HEK293 (cell line): Measurements from ENCODE around the gene LRBA.

ENCODE experiments used
- CTCF ChIA-PET: fragments of 350-600 bp; formaldehyde crosslinking; extraction: SDS; loops from one replicate; lab custom pipeline; 2021; ENCODE audit warnings: antibody characterized with exemption; lab: Yijun Ruan, JAX
- POLR2A ChIA-PET: fragments of 300-600 bp; formaldehyde crosslinking; extraction: SDS; loops from one replicate; lab custom pipeline; 2020; ENCODE audit warnings: antibody characterized with exemption, inconsistent platforms; lab: Yijun Ruan, JAX
- H3K27ac ChIP-seq: fragments of 200-500 bp; sonication (Bioruptor generic); 2 replicates; pipeline ENCODE4 v1.5.1; 2014; ENCODE audit warnings: low read depth, low read length, control low read depth, inconsistent platforms; ENCODE audit errors: extremely low read depth
- H3K36me3 ChIP-seq, 2 experiments: fragments of 200-500 bp in 1 of 2; sonication (Bioruptor generic) in 1 of 2; 1 replicate in 1 of 2; 2 replicates in 1 of 2; pipeline ENCODE4 v1.5.1; 2014 to 2017; ENCODE audit warnings: inconsistent platforms in 2 of 2, low read length in 2 of 2; ENCODE audit not compliant: control insufficient read depth in 2 of 2, insufficient read depth in 1 of 2
- H3K4me1 ChIP-seq: fragments of 200-500 bp; sonication (Bioruptor generic); 2 replicates; pipeline ENCODE4 v1.5.1; 2014; ENCODE audit warnings: mild to moderate bottlenecking, low read length, inconsistent platforms; ENCODE audit not compliant: control insufficient read depth, insufficient read depth
- H3K4me3 ChIP-seq: 2 replicates; pipeline ENCODE4 v1.5.1; 2011; ENCODE audit warnings: low read depth, mild to moderate bottlenecking, control low read depth, low read length, moderate library complexity
- H3K9me3 ChIP-seq: fragments of 200-500 bp; sonication (Bioruptor generic); 2 replicates; pipeline ENCODE4 v1.5.1; 2014; ENCODE audit warnings: low read depth, low read length, inconsistent platforms; ENCODE audit not compliant: control insufficient read depth, insufficient read depth
- ATF2 ChIP-seq: fragments of 450-650 bp; formaldehyde crosslinking; IDR thresholded peaks from 2 replicates; pipeline ENCODE4 v1.5.1; 2016; ENCODE audit warnings: missing biosample characterization, missing genetic modification characterization, low read depth
- EGR2 ChIP-seq: fragments of 450-650 bp; formaldehyde crosslinking; IDR thresholded peaks from 2 replicates; pipeline ENCODE4 v1.5.1; 2016; ENCODE audit warnings: low read depth, missing biosample characterization, missing genetic modification characterization
- FEZF1 ChIP-seq: fragments of 450-650 bp; formaldehyde crosslinking; IDR thresholded peaks from 2 replicates; pipeline ENCODE4 v1.5.1; 2016; ENCODE audit warnings: missing biosample characterization, missing genetic modification characterization
- KLF16 ChIP-seq: fragments of 450-650 bp; formaldehyde crosslinking; IDR thresholded peaks from 2 replicates; pipeline ENCODE4 v1.5.1; 2017; ENCODE audit warnings: missing biosample characterization, missing genetic modification characterization
- ZFP69B ChIP-seq: fragments of 450-650 bp; formaldehyde crosslinking; IDR thresholded peaks from 2 replicates; pipeline ENCODE4 v1.5.1; 2016; ENCODE audit warnings: missing biosample characterization, missing genetic modification characterization
- ZNF121 ChIP-seq: fragments of 450-650 bp; formaldehyde crosslinking; IDR thresholded peaks from 2 replicates; pipeline ENCODE4 v1.5.1; 2016; ENCODE audit warnings: missing biosample characterization, missing genetic modification characterization
- ZNF140 ChIP-seq: fragments of 450-650 bp; formaldehyde crosslinking; IDR thresholded peaks from 2 replicates; pipeline ENCODE4 v1.5.1; 2016; ENCODE audit warnings: missing biosample characterization, missing genetic modification characterization
- ZNF19 ChIP-seq: fragments of 450-650 bp; formaldehyde crosslinking; IDR thresholded peaks from 2 replicates; pipeline ENCODE4; 2016; ENCODE audit warnings: missing biosample characterization, missing genetic modification characterization, low read depth
- ZNF221 ChIP-seq: fragments of 450-650 bp; formaldehyde crosslinking; IDR thresholded peaks from 2 replicates; pipeline ENCODE4 v1.5.1; 2017; ENCODE audit warnings: missing biosample characterization, missing genetic modification characterization, borderline replicate concordance
- ZNF26 ChIP-seq: fragments of 450-650 bp; formaldehyde crosslinking; IDR thresholded peaks from 2 replicates; pipeline ENCODE4 v1.5.1; 2016; ENCODE audit warnings: missing biosample characterization, missing genetic modification characterization
- ZNF404 ChIP-seq: fragments of 450-650 bp; formaldehyde crosslinking; IDR thresholded peaks from 2 replicates; pipeline ENCODE4 v1.5.1; 2017; ENCODE audit warnings: missing biosample characterization, missing genetic modification characterization
- ZNF433 ChIP-seq: fragments of 450-650 bp; formaldehyde crosslinking; IDR thresholded peaks from 2 replicates; pipeline ENCODE4 v1.5.1; 2016; ENCODE audit warnings: missing biosample characterization, missing genetic modification characterization, low read depth
- ZNF555 ChIP-seq: fragments of 450-650 bp; formaldehyde crosslinking; conservative IDR thresholded peaks from 2 replicates; pipeline ENCODE4 v1.5.1; 2017; ENCODE audit warnings: missing biosample characterization, mild to moderate bottlenecking, missing genetic modification characterization, inconsistent platforms
- ZNF561 ChIP-seq: fragments of 450-650 bp; IDR thresholded peaks from 2 replicates; pipeline ENCODE4 v1.5.1; 2018; ENCODE audit warnings: missing biosample characterization, missing genetic modification characterization, borderline replicate concordance
- ZNF660 ChIP-seq: fragments of 450-650 bp; IDR thresholded peaks from 2 replicates; pipeline ENCODE4 v1.5.1; 2018; ENCODE audit warnings: missing biosample characterization, mild to moderate bottlenecking, missing genetic modification characterization
- ZNF701 ChIP-seq: fragments of 450-650 bp; formaldehyde crosslinking; IDR thresholded peaks from 2 replicates; pipeline ENCODE4 v1.5.1; 2016; ENCODE audit warnings: missing biosample characterization, missing genetic modification characterization
- ZNF792 ChIP-seq: fragments of 450-650 bp; formaldehyde crosslinking; IDR thresholded peaks from 2 replicates; pipeline ENCODE4 v1.5.1; 2016; ENCODE audit warnings: missing biosample characterization, missing genetic modification characterization
- ZNF843 ChIP-seq: fragments of 450-650 bp; formaldehyde crosslinking; IDR thresholded peaks from 2 replicates; pipeline ENCODE4 v1.5.1; 2016; ENCODE audit warnings: missing biosample characterization, missing genetic modification characterization
- TF ChIP-seq, protein P1 (sequence below): fragments of 450-650 bp; formaldehyde crosslinking; IDR thresholded peaks from 2 replicates; pipeline ENCODE4 v1.5.1; 2017; ENCODE audit warnings: missing biosample characterization, missing genetic modification characterization
- TF ChIP-seq, protein P2 (sequence below): fragments of 450-650 bp; formaldehyde crosslinking; conservative IDR thresholded peaks from 2 replicates; pipeline ENCODE4 v1.5.1; 2016; ENCODE audit warnings: low read depth, missing biosample characterization, missing genetic modification characterization

LRBA gene

DNA sequence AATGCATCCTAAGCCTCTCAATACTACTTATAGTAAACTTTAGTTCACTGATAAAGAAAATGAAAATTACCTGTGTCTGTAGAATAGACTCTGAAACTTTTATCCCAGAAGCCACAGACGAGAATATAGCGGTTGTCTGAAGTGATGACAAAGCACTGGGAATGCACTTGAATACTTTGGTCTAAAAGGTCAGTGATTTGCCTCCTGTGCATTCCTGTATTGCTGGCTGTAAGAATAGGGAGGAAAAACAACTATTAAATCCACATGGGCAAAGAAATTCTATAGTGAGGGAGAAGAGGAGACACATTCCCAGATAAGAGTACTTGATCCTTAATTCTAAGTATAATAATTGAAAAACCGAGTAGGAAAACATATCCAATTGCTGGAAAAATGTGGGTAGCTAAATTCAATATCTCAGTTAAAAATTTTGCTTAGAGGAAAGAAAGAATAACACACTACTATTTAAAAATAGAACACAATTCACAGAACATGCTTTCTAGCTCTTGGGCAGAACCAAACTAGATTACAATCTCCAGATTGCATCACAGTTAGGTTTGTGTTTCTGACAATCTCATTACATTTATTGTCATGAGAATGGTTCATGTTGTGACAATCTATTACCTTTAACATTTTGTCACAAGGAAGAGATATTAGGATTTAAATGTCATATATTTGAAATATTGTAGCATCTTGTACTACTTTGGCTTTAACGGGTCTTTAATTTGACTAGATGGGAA lies 704.8 kb downstream of the LRBA start (continued):
- TF ChIP-seq, protein P1, sequence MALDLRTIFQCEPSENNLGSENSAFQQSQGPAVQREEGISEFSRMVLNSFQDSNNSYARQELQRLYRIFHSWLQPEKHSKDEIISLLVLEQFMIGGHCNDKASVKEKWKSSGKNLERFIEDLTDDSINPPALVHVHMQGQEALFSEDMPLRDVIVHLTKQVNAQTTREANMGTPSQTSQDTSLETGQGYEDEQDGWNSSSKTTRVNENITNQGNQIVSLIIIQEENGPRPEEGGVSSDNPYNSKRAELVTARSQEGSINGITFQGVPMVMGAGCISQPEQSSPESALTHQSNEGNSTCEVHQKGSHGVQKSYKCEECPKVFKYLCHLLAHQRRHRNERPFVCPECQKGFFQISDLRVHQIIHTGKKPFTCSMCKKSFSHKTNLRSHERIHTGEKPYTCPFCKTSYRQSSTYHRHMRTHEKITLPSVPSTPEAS (tag by site-specific recombination) = no peak
- TF ChIP-seq ZNF660 (tag by site-specific recombination) (no peak), ATF2 (no peak), ZNF561 (tag by site-specific recombination) (no peak), ZNF19 (tag by site-specific recombination) (no peak), ZFP69B (tag by site-specific recombination) (no peak), KLF16 (tag by site-specific recombination) (no peak)

GRCh38 chr4:150308824-150309472 lies 706.1 kb downstream of the LRBA start:
- ChIA-PET CTCF (no interaction called here), POLR2A (no interaction called here)
- Histone ChIP-seq H3K27ac (no peak overlapping the region), H3K4me1 (no peaks in the 10 kb centered on the region), H3K36me3 (no peaks in the 10 kb centered on the region), H3K9me3 (no peaks in the 10 kb centered on the region), H3K4me3 (no peak overlapping the region)
- no peak for TF ChIP-seq FEZF1 (tag by site-specific recombination)
- no peak for TF ChIP-seq ZNF26 (tag by site-specific recombination)
- TF ChIP-seq ZNF221 (tag by site-specific recombination) = no peak
- TF ChIP-seq, protein P2, sequence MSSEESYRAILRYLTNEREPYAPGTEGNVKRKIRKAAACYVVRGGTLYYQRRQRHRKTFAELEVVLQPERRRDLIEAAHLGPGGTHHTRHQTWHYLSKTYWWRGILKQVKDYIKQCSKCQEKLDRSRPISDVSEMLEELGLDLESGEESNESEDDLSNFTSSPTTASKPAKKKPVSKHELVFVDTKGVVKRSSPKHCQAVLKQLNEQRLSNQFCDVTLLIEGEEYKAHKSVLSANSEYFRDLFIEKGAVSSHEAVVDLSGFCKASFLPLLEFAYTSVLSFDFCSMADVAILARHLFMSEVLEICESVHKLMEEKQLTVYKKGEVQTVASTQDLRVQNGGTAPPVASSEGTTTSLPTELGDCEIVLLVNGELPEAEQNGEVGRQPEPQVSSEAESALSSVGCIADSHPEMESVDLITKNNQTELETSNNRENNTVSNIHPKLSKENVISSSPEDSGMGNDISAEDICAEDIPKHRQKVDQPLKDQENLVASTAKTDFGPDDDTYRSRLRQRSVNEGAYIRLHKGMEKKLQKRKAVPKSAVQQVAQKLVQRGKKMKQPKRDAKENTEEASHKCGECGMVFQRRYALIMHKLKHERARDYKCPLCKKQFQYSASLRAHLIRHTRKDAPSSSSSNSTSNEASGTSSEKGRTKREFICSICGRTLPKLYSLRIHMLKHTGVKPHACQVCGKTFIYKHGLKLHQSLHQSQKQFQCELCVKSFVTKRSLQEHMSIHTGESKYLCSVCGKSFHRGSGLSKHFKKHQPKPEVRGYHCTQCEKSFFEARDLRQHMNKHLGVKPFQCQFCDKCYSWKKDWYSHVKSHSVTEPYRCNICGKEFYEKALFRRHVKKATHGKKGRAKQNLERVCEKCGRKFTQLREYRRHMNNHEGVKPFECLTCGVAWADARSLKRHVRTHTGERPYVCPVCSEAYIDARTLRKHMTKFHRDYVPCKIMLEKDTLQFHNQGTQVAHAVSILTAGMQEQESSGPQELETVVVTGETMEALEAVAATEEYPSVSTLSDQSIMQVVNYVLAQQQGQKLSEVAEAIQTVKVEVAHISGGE (tag by site-specific recombination) = no peak
- no peak for TF ChIP-seq ZNF701 (tag by site-specific recombination)
- TF ChIP-seq ZNF555 (tag by site-specific recombination) = no peak
- TF ChIP-seq EGR2 (tag by site-specific recombination) = no peak
- no peak for TF ChIP-seq ZNF433 (tag by site-specific recombination)
- no peak for TF ChIP-seq ZNF140
- no peak for TF ChIP-seq ZNF404 (tag by site-specific recombination)
- TF ChIP-seq ZNF843 (tag by site-specific recombination) = no peak
- TF ChIP-seq ZNF792 (tag by site-specific recombination) = no peak
- no peak for TF ChIP-seq ZNF121 (tag by site-specific recombination)
